GM23248 (cell line): ENCODE data around the gene RFX3.

Experiments
- EZH2 ChIP-seq: fragments of 200-600 bp; sonication (generic); IDR thresholded peaks from 2 replicates; pipeline ENCODE4 v1.6.1; 2018; ENCODE audit warnings: antibody characterized with exemption, mild to moderate bottlenecking; ENCODE audit not compliant: insufficient read depth, poor library complexity, severe bottlenecking
- EZH2phosphoT487 ChIP-seq: fragments of 200-600 bp; sonication (generic); IDR thresholded peaks from 2 replicates; pipeline ENCODE4 v1.6.1; 2018; ENCODE audit warnings: antibody characterized with exemption, moderate library complexity, mild to moderate bottlenecking, low read depth; ENCODE audit not compliant: insufficient read depth

DNA sequence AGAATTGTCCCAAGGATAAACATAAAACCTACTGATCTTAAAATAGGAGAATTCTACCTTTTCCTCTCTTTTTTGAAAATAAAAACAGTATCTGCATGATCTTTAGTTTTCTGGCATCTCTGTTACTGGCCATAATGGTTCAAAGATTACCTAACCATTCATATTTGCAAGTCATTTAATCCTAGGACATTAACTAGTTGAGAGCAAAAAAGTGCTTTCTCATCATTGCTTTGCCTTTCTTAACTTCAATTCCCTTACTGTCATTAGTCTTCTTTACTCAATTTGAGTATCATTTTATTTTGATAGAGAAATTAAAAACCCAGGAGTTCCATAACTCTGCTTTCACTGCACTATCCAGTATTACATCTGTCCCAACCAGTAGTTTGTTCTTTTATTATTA lies 68.6 kb downstream of the RFX3 start:
- TF ChIP-seq EZH2 (no peak), EZH2phosphoT487 (no peak)
